Panc1 (cell line): Measurements from ENCODE around the gene FKBP10.

Source experiments
- POLR2AphosphoS5 ChIP-seq: IDR thresholded peaks from 2 replicates; pipeline ENCODE4 v1.6.1; 2012; ENCODE audit warnings: mild to moderate bottlenecking, low read depth, low read length, moderate library complexity
- REST ChIP-seq, 2 experiments: IDR thresholded peaks; 2 replicates each; pipeline ENCODE4 v1.6.1; 2011 to 2012; ENCODE audit warnings: low read depth in 2 of 2, control low read depth in 1 of 2, low read length in 1 of 2, mild to moderate bottlenecking in 1 of 2, moderate library complexity in 1 of 2; ENCODE audit not compliant: insufficient read depth in 1 of 2
- SIN3A ChIP-seq: IDR thresholded peaks from 2 replicates; pipeline ENCODE4 v1.6.1; 2012; ENCODE audit warnings: low read depth, mild to moderate bottlenecking, low read length, moderate library complexity, borderline replicate concordance; ENCODE audit not compliant: insufficient read depth
- TCF7L2 ChIP-seq: IDR thresholded peaks from 2 replicates; pipeline ENCODE4 v1.6.1; 2011; ENCODE audit warnings: mild to moderate bottlenecking, low read depth, low read length, inconsistent platforms
- TF ChIP-seq, protein P1 (sequence below): fragments of 450-650 bp; IDR thresholded peaks from 2 replicates; pipeline ENCODE4 v1.5.1; 2017; ENCODE audit warnings: mild to moderate bottlenecking

DNA sequence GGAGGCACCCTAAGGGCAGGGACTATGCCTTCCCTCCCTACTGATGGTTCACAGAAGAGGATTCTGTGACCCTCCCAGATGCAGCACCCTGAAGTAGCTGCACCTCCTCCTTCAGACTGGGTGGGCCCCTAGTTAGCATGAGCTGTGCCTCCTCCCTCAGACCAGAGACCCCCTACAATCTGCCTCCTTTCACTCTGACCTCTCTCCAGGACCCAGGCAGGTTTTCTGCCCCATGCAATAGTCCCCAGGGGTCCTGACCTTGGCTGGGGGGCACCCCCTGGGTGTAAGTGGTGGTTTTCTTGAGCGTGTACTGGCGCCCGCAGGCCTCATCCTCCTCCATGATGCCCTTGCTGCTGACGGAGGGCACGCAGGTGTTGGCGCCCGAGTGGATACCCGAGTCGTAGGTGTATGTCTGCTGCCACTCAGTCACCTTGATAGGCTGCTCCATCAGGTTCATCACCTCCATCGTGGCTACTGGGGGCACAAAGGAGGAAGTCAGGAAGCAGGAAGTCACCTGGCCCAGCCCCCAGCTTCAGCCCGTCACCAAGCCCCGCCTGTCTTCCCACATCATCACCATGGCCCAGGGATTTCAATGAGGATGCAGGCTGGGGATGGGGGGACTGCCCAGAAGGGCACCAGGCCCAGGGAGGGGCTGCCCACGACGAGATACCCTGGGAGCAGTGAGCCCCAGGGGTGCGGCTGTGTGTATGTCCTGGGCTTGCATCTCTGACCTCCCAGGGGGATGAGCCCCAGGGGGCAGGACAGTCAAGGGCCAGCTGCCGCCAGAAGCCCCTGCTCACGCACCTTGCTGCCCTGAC, 41.2 kb upstream of the FKBP10 start:
- TF ChIP-seq, protein P1, sequence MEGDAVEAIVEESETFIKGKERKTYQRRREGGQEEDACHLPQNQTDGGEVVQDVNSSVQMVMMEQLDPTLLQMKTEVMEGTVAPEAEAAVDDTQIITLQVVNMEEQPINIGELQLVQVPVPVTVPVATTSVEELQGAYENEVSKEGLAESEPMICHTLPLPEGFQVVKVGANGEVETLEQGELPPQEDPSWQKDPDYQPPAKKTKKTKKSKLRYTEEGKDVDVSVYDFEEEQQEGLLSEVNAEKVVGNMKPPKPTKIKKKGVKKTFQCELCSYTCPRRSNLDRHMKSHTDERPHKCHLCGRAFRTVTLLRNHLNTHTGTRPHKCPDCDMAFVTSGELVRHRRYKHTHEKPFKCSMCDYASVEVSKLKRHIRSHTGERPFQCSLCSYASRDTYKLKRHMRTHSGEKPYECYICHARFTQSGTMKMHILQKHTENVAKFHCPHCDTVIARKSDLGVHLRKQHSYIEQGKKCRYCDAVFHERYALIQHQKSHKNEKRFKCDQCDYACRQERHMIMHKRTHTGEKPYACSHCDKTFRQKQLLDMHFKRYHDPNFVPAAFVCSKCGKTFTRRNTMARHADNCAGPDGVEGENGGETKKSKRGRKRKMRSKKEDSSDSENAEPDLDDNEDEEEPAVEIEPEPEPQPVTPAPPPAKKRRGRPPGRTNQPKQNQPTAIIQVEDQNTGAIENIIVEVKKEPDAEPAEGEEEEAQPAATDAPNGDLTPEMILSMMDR = no peak
- TF ChIP-seq REST (IDR thresholded peaks at IDR 0.05; ENCODE audit: insufficient read depth in 1 of 2, low read depth in 2 of 2, low read length in 1 of 2) (no peak), POLR2AphosphoS5 (no peak), SIN3A (no peak), TCF7L2 (no peak)
